ENCODE data around the gene COX20. TPM values are rescaled to one million over a fixed set of nuclear protein-coding genes. Genes with fewer than 3 reads are reported as not detected.

COX20 gene
- total and polyA plus RNA-seq, 2 of the 13 experiments (the other 11 are each of a cell fraction or from before 2014, with no cell fraction given): 34.4 to 95.8 TPM

DNA sequence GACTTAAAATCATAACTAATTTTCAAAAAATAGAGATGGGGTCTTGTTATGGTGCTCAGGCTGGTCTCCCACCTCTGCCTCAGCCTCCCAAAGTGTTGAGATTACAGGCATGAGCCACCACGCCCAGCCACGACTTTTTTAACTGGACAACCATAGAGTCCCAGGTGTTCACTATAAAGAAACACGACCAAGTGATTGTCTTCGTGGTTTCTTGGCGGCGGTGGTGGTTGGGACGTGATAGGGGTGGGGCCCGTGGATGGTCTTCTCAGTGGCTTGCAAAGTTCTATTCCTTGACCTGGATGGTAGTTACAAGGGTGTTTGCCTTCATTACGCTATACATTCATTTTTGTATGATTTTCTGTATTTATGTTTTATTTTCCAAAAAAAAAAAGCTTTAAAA lies 34.6 kb upstream of the COX20 start:
- Histone ChIP-seq H3K4me2 (ENCODE audit: low read depth, low read length) (peak overlapping the region; percentile 75; the same call in 1 of the 2 replicates), H3K27ac (ENCODE audit: extremely low read length, insufficient read depth, low read length) (no peak overlapping the region), H3K9me3 (ENCODE audit: low read length) (no peaks in the 10 kb centered on the region), H3K4me3 (replicated peaks in 1 of 3; ENCODE audit: insufficient read depth in 1 of 3, low read depth in 2 of 3, low read length in 3 of 3) (no peak overlapping the region), H3K27me3 (ENCODE audit: control insufficient read depth in 1 of 2, insufficient read depth in 2 of 2, low read length in 2 of 2) (no peaks in the 10 kb centered on the region), H3K79me2 (ENCODE audit: insufficient read depth, low read length) (no peaks in the 10 kb centered on the region), H3K4me1 (ENCODE audit: insufficient read depth, low read length) (peaks cover 31% of the 10 kb centered on the region), H3K36me3 (replicated peaks in 1 of 2; ENCODE audit: control insufficient read depth in 1 of 2, insufficient read depth in 2 of 2, low read length in 2 of 2) (no peaks in the 10 kb centered on the region), H3K9ac (ENCODE audit: insufficient read depth, low read depth, low read length) (no peak overlapping the region; the same call in 1 of the 2 replicates), H2AFZ (ENCODE audit: low read length) (no peak overlapping the region), H4K20me1 (ENCODE audit: insufficient read depth, low read length) (no peaks in the 10 kb centered on the region)
- intact Hi-C loops (cut with micrococcal nuclease; ENCODE audit: unreplicated experiment) (loop anchor here (1.0 kb wide), 3 partner anchors 34 to 241 kb away; partner anchors contain the start of gene COX20), in situ Hi-C loops (cut with HindIII; ENCODE audit: extremely low pct_ligation_motif_present, low pct_unique_long_range_greater_than_20kb) (no loop called here)
- DNase-seq (ENCODE audit: low spot score): no peak
- FAIRE-seq: no peak
- POLR2A ChIA-PET: interaction anchor here (0.9 to 1.9 kb wide), 2 partner anchors 11 to 34 kb away, joined by 3 to 7 read pairs; partner anchors contain the start of gene COX20
- BruUV-seq (replicated peaks): no TSS peak
- CTCF ChIA-PET (ENCODE audit: low intra/inter-chr PET ratio, low total read pairs): interaction anchor here (0.6 to 1.3 kb wide), 3 partner anchors 167 to 242 kb away, joined by 3 to 13 read pairs (median 3); no protein-coding TSS in a partner anchor
- ATAC-seq: peak; percentile 11; the same call in 1 of the 3 replicates
- TF ChIP-seq ZNF75D (CRISPR knock-in tag; IDR thresholded peaks at IDR 0.05; ENCODE audit: borderline replicate concordance) (no peak), ZNF672 (CRISPR knock-in tag; IDR thresholded peaks at IDR 0.05) (no peak), ZNF343 (CRISPR knock-in tag; IDR thresholded peaks at IDR 0.05) (0 out of 2 replicates have a peak, but pooled peaks have one; percentile 0), RAD51 (IDR thresholded peaks at IDR 0.05; ENCODE audit: borderline replicate concordance) (no peak), ZBTB40 (IDR thresholded peaks at IDR 0.05) (no peak), ZBTB40 (CRISPR knock-in tag; IDR thresholded peaks at IDR 0.05) (no peak), KDM2A (CRISPR knock-in tag; IDR thresholded peaks at IDR 0.05; ENCODE audit: borderline replicate concordance, low read depth) (0 out of 2 replicates have a peak, but pooled peaks have one; percentile 4)
- WGBS (ENCODE audit: low lambda C conversion rate): 58% methylated on average over 9 of the region's 9 CpGs

Data from HepG2 (cell line).